HG03175 (cell line): Measurements from ENCODE around the gene SNX30.

Experiments
- ATAC-seq: cut with Tn5 transposase; IDR thresholded peaks from one replicate; pipeline ENCODE4 v1.9.1; 2021; ENCODE audit warnings: mild to moderate bottlenecking, moderate library complexity; ENCODE audit not compliant: unreplicated experiment

SNX30 gene

GRCh38 chr9:112780450-112781036 lies 30.0 kb downstream of the SNX30 start:
- ATAC-seq: no peak

GRCh38 chr9:112782218-112782617 lies 31.7 kb downstream of the SNX30 start:
- no peak for ATAC-seq

DNA sequence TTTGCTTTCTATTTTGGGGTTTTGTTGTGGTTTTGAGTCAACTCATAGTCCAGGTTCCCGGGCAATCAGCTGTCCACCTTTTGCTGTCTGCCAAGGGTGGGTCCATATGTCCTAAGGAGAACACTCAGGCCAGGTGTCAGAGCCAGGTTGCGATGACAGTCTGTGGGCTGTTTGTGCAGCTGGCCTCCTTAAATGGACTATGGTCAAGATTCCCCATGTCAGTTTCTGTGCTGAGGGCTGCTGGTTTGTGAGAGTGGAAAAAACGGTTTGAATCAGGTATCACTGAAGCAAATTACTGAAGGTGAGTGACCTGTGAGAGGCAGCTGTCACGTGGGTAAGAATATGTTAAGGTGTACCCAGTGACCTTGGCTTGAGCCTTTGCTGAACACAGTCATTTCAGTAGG lies 33.0 kb downstream of the SNX30 start:
- ATAC-seq: no peak

GRCh38 chr9:112784020-112784785 lies 33.6 kb downstream of the SNX30 start:
- no peak for ATAC-seq

- no peak for ATAC-seq
Measured at GRCh38 chr9:112785986-112786385, 35.4 kb downstream of the SNX30 start.

DNA sequence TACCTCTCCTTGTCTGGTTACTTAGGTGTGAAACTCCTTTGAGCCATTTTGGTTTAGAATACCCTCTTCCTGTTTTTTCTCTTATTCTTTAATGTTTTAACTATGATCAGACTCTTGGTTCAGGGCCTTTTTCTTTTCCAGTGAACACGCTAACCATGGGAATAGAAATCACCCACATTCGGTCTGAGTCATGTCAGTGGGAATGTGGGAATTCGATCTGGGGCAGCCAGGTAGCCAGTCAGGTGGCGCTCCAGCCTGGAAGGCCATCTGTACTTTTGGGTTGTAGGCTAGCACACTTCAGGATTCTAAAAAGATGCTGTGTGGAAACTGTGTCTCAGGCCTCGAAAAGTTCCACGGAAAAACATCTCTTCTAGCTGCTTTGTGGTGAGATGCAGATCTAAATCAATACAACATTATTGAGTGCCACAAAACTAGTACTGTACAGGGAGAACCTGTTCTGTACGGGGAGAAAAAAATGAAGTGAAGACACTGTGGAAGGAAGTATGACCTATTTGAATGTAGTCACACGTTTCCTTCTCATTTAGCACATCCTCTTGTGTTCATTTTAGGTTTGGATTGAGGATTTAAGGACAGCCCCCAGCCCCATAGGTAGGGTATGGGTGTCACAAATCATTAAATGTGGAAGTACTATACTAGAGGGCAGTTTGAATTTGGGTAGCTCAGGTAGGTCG lies 36.4 kb downstream of the SNX30 start:
- ATAC-seq: no peak

DNA sequence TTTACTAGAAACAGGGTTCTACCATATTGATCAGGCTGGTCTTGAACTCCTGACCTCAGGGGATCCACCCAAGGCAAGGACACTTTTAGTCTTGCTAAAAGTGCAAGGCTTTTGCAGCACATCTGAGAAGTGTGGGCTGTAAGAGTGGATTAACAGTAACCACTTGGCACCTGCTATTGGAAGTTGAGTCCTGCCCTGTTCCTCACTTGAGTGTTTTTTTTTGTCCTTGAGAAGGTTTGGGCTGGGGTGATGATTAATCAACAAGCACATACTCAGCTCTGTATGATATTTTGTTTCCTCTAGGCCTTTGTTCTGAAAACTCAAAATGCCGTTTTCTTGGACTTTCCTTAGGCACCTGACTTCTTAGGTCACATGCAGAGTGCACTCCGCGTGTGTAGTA lies 37.4 kb downstream of the SNX30 start:
- ATAC-seq: no peak

GRCh38 chr9:112789473-112789872 lies 38.9 kb downstream of the SNX30 start:
- ATAC-seq: no peak

DNA sequence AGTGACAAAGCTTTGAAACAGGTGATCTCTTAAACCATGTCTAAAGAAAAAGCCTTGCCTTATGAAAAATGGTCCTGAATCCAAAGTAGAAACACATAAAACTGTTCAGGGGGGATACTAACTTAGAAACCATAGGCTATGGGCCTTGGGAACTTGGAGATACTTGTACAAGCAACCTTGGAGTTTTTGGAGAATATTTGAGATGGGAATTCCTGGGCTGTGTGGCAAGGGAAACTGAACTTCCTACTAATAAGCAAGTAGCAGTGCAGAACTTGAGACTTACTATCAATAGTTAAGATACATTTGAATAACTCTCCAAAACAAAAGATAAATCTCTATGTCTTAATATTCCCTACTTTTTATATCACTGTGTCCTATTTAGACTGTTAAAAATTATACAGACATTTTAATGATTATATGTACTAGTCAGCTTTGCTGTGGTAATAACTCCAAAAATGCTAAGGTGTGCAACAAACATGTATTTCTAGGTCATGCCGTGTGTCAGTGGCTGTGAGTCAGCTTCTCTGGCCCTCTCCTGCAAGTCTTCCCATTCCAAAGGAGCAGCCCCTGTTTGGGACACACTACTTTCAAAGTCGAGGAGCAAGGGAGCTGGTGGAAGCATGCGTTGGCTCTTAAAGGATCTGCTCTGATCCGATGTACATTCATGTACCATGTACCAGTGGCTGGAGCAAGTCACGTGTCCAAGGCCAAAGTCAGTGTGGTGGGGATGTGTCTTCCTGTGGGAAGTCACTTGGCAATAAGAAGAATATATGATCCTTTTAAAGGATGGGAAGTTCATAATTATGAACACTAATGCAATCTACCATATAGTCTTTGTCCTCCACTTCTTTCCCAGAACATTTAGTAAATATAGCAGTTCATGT lies 39.6 kb downstream of the SNX30 start:
- no peak for ATAC-seq

- no peak for ATAC-seq
Measured at GRCh38 chr9:112792670-112793069, 42.1 kb downstream of the SNX30 start.

- ATAC-seq: peak; percentile 82
Measured at GRCh38 chr9:112793213-112793810, 42.8 kb downstream of the SNX30 start.

GRCh38 chr9:112794731-112795130 lies 44.2 kb downstream of the SNX30 start:
- no peak for ATAC-seq

DNA sequence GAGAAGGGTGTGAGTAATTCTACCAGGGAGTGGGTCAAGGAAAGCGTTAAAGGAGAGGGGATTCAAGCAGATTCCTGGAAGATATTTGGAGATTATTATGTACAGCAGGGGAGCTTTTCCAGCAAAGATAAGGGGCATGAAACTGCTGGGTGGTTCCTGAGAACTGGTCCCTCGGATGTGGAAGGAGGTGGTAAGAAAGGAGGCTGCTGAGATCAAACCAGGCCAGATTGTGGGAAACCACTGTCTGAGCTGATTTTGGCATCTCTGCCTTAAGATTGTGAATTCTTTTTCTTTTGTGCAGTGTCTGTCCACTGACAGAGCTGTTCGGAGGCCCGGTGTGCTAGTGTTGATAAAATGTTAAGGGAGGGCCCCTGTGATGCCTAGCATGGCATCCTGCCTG lies 45.4 kb downstream of the SNX30 start:
- no peak for ATAC-seq

GRCh38 chr9:112796485-112796884 lies 45.9 kb downstream of the SNX30 start:
- ATAC-seq: no peak

DNA sequence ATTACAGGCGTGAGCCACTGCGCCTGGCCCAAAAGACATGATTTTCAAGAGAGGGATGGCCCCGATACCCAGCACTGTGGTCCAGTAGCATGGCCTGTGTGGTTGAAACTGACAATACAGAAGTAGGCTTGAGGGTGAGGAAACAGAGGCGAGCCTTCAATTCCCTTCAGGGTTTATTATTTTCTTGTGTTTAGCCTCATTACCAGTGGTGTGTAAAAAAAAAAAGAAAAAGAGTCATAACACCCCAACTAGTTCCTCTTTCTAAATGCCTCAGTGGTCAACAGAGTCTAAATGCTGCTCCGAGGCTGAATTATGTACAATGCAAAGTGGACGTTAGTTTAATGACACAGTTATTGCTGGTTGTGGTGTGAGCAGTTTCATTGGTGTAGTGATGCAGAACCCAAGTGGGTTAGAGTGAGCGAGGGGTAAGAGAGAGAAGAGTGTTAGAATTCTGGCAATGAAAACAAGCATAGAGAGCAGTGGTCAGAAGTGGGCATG lies 58.8 kb downstream of the SNX30 start:
- peak; percentile 99 for ATAC-seq

DNA sequence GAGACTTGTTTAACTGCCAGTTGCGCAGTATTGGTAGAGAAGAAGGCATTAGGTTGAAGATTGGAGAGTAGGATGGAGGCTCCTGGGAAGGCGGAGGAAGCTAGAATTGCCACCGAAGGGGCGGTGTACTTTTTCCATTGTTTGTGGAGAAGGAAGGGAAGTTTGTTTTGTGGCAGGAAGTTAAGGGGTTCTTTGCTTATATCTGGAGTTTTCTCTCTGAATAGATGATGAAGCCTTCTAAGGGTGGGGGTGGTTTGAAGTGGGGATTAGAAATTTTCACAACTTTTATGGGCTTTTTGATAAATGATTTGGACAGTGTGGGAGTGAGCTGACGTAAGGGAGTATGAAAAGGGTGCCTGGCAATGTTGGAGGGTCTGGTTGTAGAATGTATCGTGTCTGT lies 59.3 kb downstream of the SNX30 start:
- ATAC-seq: no peak

DNA sequence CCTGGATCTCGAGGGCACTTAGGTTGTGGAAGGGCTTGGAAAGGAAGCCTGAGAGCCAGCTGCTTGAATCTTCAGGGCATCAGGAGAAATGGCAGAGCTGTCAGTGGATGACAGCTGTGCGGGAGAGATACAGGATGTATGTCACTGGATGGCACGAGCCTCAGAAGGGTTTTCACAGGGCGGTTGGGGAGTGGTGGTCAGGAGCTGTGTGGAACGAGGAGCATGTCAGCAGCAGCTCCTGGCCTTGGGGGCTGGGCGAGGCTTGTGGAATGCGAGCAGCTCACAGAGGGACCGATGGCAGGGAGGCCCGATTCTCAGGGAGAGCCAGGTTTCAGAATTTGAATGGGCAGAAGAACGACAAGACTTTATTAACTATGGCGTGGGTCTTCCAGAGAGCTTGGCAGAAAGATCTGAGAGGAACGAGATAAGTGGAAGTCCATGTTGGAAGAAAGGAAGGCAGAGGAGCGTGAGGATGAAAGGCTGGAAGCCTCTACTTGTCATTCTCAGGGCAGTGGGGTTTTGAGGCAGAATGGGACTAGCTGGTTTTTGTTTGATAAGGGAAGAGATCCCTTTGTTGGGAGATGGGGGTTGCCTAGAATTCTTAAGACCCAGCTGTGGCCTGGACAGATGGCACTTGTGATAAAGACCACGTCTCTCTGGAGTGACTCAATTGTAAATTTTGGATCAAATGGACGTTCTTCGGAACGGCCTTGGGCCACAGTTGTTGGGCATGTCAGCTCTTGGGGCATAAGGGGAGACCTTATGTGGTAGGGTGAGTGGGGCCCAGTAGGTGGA lies 60.3 kb downstream of the SNX30 start:
- no peak for ATAC-seq

GRCh38 chr9:112811518-112811917 lies 61.0 kb downstream of the SNX30 start:
- ATAC-seq: no peak

- no peak for ATAC-seq
Measured at GRCh38 chr9:112815868-112816267, 65.3 kb downstream of the SNX30 start.

DNA sequence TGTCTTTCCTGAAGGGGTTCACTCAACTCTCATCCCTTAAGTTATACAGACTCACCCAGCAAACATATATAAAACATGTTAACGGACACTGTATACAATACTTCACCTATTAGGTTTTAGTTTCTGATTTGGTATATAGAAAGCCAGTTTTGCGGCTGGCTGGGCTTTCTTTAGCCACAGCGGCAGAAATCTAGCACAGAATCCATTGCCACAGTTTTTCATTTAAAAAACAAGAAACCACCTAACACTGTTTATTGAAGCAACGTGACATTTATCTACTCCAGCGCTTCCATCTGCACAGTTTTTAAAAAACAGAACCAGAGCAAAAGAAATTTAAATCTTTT lies 67.3 kb downstream of the SNX30 start:
- peak; percentile 88 for ATAC-seq
